Epithelial cell of prostate (primary cell): ENCODE results near the gene ACER1.
"Not testable (repeated sequence)": the region's sequence is repeated elsewhere in the genome, so short reads cannot be mapped to it uniquely, and the experiment has no call there.

ENCODE experiments used
- DNase-seq: peaks from one replicate; pipeline ENCODE4 v3.0.0-alpha.2; 2011; ENCODE audit warnings: low read depth, low spot score
- H3K27ac ChIP-seq: fragments of 450-650 bp; 2 replicates; pipeline ENCODE4 v1.5.1; 2017; ENCODE audit warnings: mild to moderate bottlenecking

ACER1 gene, protein sequence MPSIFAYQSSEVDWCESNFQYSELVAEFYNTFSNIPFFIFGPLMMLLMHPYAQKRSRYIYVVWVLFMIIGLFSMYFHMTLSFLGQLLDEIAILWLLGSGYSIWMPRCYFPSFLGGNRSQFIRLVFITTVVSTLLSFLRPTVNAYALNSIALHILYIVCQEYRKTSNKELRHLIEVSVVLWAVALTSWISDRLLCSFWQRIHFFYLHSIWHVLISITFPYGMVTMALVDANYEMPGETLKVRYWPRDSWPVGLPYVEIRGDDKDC

DNA sequence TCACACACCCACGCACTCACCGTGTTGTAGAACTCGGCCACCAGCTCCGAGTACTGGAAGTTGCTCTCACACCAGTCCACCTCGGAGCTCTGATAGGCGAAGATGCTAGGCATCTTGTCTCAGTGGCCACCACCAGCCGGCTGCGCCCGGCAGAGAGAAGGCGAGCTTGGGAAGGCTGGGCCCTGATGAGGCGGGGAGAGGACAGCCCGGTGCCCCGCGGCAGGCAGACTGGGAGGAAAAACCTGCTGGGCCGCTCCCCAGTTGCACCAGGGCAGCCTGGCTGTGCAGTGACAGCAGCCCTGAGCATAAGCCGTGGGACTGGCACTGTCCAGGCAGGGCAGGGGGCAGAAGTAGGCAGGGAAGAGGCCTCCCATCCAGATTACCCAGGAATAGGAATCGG lies at the start of gene ACER1:
Gene ACER1, minus strand, starts transcription at position 174 of the 400 bp plus-strand sequence. Its CDS starts 61 bp downstream, at position 113.
- no peak for DNase-seq
- no peak within 1 kb of the TSS for H3K27ac ChIP-seq

DNA sequence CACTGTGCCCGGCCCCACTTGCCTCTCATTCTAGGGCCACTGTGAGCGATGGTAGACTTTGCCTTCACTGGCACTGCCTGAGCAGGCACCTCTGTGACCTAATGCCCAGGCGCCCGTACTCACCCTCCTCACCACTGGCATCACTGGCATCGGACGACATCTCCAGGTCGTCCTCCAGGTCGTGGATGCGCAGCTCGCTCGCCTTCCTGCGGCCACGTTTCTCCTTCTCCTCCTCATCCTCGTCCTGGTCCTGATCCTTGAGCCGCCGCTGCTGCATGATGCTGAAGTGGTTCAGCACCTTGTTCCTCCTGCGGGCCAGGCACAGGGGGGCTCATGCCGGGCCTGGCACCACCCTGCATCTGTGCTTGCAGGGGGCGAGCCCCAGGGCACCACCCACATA lies 49.8 kb upstream of the ACER1 start:
- no peak overlapping the region for H3K27ac ChIP-seq
- no peak for DNase-seq

DNA sequence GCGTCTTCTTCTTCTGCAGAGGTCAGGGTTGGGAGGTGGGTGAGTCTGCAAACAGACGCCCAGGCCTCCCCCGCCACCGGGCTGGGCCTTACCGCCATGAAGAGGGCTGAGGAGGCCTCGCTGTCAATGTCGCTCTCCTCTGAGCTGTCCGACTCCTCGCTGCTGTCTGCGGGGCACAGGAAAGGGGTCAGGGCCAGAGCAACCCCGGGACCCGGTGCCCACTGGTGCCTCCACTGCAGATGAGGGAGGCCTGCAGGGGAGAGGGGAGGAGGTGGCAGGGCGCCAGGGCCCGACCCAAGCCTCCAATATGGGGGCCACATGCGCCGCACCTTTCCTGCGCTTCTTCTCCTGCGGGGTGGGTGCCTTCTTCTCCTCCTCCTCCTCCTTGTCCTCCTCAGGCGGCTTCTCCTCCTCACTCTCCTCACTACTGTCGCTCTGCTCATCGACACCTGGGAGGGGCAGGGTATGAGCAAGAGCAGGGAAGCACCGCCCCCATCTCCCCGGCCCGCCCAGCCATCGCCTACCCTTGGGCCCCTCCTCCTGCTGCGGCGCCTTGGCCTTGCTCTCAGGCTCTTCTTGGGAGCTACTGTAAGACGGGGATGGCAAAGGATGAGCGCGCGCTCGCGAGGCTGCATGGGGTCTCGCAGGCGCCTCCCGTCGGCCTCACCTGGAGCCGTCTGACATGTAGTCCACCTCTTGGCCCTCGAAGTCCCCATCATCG lies 47.8 kb upstream of the ACER1 start:
- H3K27ac ChIP-seq, result no peak overlapping the region
- DNase-seq, result no peak

DNA sequence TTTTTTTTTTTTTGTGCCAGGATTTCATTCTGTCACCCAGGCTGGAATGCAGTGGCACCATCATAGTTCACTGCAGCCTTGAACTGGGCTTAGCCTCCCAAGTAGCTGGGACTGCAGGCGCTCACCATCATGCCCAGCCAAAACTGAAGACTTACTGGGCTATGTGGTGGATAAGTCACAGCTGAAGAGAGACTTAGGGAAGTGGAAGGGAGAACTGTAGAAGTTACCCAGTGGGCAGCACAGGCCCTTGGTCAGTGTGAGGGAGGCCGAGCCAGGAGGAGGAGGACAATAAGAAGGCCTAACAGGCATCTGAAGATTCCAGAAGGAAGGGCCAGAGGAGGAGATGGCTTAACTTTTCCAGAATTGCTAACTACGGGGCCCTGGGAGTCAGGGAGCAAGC lies 46.3 kb upstream of the ACER1 start:
- H3K27ac ChIP-seq, result no peak overlapping the region
- DNase-seq, result no peak

DNA sequence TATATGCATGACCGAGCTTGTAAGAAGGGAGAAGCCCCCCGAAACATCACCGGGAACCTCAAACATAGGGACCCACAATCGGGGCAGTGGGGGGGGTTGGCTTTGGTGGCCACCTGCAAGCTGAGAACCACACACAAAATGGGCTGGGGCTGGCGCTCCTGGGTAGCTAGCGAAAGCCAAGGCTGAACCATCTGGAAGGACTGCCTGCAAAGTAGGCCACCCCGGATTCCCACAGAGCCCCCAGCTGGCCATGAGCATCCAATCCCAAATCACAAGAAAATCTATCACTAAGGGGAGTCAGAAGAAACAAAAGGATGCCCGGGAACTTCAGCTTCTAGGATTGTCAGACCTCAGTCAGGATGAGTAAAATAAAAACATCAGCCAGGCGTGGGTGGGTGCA lies 45.1 kb upstream of the ACER1 start:
- no peak overlapping the region for H3K27ac ChIP-seq
- no peak for DNase-seq

DNA sequence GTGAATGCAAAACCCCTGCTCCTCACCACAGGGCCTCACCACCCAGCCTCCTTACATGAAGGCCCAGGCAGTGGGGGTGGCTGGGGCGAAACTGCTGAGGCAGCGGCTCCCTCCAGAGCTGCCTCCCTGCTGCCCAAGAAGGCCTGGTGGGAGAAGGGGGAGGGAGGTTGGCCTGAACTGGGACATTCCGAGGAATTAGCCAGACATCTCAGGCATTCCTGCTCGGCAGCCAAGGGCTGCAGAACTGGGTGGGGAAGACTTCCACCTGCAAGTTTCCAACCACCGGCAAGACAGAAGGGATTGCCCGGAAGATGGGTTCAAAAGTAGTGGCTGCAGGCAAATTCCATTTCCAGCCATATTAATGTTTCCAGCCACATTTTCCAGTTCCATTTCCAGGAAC lies 44.6 kb upstream of the ACER1 start:
- DNase-seq, result no peak
- no peak overlapping the region for H3K27ac ChIP-seq

DNA sequence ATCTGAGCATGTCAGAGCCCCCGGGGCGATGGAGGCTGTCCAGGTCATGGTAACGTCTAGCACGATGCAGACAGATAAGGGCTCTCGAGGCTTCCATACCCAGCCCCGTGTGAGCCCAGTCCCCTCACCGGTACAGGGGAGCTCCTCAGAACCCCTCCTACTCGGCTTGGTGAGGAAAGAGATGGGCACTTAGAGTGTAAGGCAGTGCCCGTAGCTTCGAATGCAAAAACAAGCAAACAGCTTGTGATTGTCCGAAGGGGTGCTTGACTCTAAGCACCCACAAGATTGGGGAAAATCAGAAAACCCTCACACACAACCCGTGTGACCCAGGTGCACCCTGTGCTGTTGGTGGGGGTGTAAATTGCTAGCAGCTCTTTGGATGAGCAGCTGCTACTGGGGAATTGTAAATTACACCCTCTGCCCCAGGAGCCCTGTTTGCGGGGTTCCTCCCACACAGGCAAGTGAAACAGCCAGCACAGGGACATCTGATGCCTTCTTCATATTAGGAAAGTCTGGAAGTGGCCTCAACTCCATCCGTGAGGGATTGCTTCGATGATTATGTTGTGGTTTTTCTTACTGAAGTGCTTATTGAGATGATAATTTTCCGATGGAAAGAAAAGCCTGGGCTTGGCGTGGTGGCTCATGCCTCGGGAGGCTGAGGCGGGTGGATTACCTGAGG lies 43.2 kb upstream of the ACER1 start:
- H3K27ac ChIP-seq, result no peak overlapping the region
- no peak for DNase-seq

DNA sequence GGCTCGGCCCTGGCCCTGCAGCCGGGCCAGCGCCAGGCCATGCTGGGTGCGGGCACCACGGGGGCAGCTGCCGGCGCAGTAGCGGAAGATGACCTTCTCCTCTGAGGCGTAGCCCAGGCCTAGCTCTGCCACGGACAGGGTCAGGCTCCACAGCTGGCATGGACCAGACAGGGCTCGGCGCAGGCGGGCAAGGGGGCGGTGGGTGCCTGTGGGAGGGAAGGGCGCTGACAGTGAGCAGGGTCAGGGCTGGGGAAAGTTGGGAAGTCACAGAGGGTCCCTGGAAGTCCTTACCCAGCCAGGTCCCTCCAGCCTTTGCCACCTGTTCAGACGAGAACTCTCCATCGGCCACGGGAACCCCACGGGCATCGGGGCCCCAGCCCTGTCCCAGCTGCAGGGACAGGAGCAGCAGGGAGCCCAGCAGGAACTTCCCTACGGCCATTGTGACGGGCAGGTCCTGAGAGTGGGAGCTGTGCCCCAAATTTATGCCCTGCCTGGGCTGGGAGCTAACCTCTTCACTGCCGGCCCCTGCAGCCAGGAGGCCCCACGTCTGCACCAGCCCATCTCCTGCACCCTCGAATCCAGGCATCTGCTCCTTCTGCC lies 42.1 kb upstream of the ACER1 start, which contains the start of gene PSPN:
Gene PSPN, minus strand, starts transcription at position 523 of the 600 bp plus-strand sequence. Its CDS starts 84 bp downstream, at position 439.
- no peak within 1 kb of the TSS for H3K27ac ChIP-seq
- no peak for DNase-seq

DNA sequence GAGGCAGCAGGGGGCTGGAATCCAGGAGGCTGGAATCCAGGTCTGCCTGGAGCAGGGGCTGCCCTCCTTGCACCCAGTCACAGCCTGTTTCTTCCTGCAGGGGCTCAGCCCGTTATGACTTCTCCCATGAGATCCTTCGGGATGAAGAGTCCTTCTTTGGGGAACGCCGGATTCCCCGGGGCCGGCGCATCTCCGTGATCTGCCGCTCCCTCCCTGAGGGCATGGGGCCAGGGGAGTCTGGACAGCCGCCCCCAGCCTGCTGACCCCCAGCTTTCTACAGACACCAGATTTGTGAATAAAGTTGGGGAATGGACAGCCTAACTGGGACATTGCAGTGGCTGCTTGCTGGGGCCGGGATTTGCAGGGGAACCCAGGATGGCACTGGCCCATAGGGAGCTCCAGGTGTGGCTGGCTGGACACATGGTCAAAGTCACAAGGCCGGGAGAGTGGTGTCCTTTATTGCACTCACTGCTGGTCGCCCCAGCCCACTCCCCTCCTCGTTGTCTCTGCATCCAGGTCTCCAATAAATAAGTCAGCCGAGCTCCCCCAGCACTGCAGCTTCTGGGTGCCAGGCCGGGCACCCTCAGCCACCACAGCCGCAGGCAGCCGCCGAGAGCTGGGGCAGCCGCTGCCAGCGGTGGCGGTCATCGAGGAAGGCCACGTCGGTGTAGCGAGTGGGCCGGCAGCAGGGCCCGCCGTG lies 41.4 kb upstream of the ACER1 start:
- no peak for DNase-seq
- no peak overlapping the region for H3K27ac ChIP-seq

DNA sequence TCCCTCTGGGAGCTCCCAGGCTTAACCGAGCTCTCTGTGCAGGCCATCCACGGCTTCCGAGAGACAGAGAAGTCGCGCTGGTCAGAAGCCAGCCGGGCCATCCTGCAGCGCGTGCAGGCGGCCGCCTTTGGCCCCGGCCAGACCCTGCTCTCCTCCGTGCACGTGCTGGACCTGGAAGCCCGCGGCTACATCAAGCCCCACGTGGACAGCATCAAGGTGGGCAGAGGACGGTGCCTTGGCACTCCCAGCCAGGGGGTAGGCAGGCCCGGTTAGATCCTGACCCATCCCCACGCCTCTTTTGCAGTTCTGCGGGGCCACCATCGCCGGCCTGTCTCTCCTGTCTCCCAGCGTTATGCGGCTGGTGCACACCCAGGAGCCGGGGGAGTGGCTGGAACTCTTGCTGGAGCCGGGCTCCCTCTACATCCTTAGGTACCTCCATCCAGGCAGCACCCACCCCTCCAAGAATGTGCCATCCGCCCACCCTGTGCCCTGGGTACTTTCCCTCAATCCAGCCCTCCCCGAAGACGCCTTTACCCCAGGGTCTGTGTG lies 40.8 kb upstream of the ACER1 start:
- no peak for DNase-seq
- H3K27ac ChIP-seq, result no peak overlapping the region

DNA sequence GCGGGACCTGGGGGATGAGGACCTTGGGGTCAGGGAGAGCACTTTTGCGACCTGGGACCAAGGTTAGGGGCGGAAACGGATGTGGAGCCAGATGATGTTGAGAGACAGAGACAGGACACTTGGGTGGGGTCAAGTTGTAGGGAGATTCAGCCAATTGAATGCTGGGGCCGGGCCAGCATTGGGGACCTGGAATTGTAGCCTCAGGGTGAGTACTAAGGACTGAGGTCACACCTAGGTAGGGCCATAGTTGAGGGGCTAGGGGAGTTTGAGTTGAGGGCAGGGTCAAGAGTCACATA lies 40.3 kb upstream of the ACER1 start:
- no peak for DNase-seq
- peak overlapping the region; percentile 83 for H3K27ac ChIP-seq

DNA sequence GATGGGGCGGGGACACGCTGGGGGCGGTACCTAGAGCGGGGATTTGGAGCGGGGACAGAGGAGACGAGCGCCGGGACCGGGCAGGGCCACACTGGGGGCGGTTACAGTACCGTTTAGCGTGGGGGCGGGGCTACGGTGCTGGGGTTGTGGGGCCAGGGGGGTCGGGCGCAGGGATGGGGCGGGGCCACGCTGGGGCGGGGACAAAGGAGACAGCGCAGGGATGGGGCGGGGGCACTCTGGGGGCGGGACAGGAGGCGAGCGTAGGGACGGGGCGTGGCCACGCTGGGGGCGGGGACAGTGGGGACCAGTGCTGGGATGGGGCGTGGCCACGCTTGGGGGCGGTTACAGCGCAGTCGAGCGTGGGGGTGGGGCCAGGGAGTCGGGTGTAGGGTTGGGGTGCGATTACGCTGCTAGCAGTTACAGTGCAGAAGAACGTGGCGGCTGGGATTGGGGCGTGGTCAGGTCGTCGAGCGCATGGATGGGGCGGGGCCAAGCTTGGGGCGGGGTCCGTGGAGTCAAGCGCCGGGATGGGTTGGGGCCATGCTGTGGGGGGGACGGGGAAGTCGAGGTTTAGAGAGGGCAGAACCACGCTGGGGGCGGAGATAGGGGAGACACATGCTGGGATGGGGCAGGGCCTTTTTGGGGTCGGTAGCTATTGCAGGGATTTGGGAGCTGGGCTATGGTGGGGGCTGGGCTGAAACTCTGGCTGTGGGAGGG lies 39.8 kb upstream of the ACER1 start:
- peak; percentile 79 for DNase-seq
- peak overlapping the region; percentile 83 for H3K27ac ChIP-seq

DNA sequence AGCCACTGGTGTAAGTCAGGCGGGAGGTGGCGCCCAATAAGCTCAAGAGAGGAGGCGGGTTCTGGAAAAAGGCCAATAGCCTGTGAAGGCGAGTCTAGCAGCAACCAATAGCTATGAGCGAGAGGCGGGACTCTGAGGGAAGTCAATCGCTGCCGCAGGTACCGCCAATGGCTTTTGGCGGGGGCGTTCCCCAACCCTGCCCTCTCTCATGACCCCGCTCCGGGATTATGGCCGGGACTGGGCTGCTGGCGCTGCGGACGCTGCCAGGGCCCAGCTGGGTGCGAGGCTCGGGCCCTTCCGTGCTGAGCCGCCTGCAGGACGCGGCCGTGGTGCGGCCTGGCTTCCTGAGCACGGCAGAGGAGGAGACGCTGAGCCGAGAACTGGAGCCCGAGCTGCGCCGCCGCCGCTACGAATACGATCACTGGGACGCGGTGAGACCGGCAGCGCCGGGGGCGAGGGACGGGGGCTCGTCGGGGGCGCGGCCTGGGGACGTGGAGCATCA lies 39.2 kb upstream of the ACER1 start, which contains the start of gene ALKBH7:
Gene ALKBH7, plus strand, starts transcription at position 201 of the 502 bp plus-strand sequence. Its CDS starts 27 bp downstream, at position 228.
- DNase-seq, result peak; percentile 99
- H3K27ac ChIP-seq, result peak within 1 kb of the TSS; percentile 83

DNA sequence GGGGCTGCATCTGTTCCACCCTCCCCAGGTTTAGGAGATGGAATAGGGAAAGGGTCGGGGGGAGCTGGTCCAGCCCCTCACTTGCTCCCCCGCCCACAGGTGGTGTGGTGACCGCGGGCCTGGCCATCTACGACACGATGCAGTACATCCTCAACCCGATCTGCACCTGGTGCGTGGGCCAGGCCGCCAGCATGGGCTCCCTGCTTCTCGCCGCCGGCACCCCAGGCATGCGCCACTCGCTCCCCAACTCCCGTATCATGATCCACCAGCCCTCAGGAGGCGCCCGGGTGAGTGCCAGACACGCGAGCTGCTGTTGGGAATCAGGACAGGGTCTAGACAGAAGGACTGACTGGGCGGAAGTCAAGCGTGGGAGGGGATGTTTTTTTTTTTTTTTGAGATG lies 30.9 kb upstream of the ACER1 start:
- H3K27ac ChIP-seq, result no peak overlapping the region
- DNase-seq, result no peak

DNA sequence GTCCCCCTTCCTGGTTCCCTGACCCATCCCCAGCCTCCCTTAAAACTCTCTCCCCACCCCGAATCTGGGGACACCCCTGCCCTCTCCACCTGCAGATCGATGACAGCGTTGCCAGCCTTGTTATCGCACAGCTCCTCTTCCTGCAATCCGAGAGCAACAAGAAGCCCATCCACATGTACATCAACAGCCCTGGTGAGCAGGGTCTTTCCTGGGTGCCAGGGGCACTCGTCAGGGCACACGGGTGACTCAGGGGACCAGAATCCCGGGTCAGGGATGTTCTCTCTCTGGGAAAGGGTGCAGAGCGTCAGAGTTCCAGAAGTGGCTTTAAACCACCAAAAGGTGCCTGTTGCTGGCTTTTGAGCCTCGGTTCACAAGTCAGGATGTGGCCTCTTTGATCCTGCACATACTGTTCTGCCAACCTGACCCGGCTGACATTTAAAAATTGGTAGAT lies 29.0 kb upstream of the ACER1 start:
- no peak for DNase-seq

DNA sequence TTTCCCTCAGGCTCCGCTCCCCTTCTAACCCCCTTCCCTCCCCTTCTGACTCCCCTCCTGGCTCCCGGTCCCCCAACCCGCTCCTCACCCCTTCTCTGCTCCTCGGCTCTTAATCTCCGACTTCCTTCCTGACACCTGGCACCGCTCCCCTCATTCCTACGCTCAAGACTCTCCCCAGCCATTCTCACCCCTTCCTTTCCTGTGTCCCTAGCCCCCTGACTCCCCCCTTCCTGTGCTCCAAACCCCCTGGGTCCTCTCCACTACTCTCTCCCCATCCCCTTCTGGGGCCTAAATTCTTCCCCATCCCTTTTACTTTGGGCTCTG lies 28.6 kb upstream of the ACER1 start:
- no peak for DNase-seq

More for the DNA sequence above, 29.0 kb upstream of the ACER1 start:
- peak overlapping the region; percentile 52 for H3K27ac ChIP-seq

DNA sequence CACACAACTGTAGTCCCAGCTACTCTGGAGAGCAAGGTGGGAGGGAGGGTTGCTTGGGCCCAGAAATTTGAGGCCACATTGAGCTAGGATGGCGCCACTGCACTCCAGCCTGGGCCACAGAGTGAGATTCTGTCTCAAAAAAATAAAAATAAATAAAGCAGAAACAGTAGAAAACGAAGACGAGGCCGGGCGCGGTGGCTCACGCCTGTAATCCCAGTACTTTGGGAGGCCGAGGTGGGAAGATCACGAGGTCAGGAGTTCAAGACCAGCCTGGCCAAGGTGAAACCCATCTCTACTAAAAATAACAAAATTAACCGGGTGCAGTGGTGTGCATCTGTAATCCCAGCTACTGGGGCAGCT lies 27.4 kb upstream of the ACER1 start:
- H3K27ac ChIP-seq, DNase-seq: not testable (repeated sequence)

More for the DNA sequence above, 28.6 kb upstream of the ACER1 start:
- H3K27ac ChIP-seq, result peak overlapping the region; percentile 52

DNA sequence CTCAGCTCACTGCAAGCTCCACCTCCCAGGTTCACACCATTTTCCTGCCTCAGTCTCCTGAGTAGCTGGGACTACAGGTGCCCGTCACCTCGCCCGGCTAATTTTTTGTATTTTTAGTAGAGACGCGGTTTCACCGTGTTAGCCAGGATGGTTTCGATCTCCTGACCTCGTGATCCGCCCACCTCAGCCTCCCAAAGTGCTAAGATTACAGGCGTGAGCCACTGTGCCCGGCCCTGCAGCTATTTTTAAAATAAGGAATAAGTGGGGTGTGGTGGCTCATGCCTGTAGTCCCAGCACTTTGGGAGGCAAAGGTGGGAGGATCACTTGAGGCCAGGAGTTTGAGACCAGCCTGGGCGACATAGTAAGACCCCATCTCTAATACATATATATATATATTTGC lies 27.0 kb upstream of the ACER1 start:
- not testable (repeated sequence) for DNase-seq, H3K27ac ChIP-seq
